Smooth muscle cell (in vitro differentiated cells): ENCODE results near the gene C5orf63. TPM values are rescaled to one million over a fixed set of nuclear protein-coding genes. Genes with fewer than 3 reads are reported as not detected.

ENCODE experiments used
- DNase-seq: peaks from one replicate; lab custom pipeline; 2025; ENCODE audit not compliant: unreplicated experiment; lab: John Stamatoyannopoulos, UW
- H2AFZ ChIP-seq: fragments of 200-600 bp; sonication (generic); 2 replicates; pipeline ENCODE4 v1.6.0; 2016; ENCODE audit warnings: antibody characterized with exemption, low read depth, mild to moderate bottlenecking
- H3F3A ChIP-seq: fragments of 200-600 bp; sonication (generic); 2 replicates; pipeline ENCODE4 v1.6.0; 2017; ENCODE audit warnings: antibody characterized with exemption, low read depth
- H3K27ac ChIP-seq: fragments of 200-600 bp; sonication (generic); 2 replicates; pipeline ENCODE4 v1.5.1; 2016; ENCODE audit warnings: low read depth, mild to moderate bottlenecking
- H3K27me3 ChIP-seq: fragments of 200-600 bp; sonication (generic); 2 replicates; pipeline ENCODE4 v1.6.1; 2016; ENCODE audit warnings: low read depth, mild to moderate bottlenecking
- H3K36me3 ChIP-seq: fragments of 200-600 bp; sonication (generic); 2 replicates; pipeline ENCODE4 v1.5.1; 2016; ENCODE audit warnings: low read depth
- H3K4me1 ChIP-seq: fragments of 200-600 bp; sonication (generic); 2 replicates; pipeline ENCODE4 v1.5.1; 2016; ENCODE audit warnings: low read depth
- H3K4me2 ChIP-seq: fragments of 200-600 bp; sonication (generic); 2 replicates; pipeline ENCODE4 v1.6.0; 2016; ENCODE audit warnings: mild to moderate bottlenecking
- H3K4me3 ChIP-seq: fragments of 200-600 bp; sonication (generic); 2 replicates; pipeline ENCODE4 v1.5.1; 2016; ENCODE audit warnings: mild to moderate bottlenecking
- H3K79me2 ChIP-seq: fragments of 200-600 bp; sonication (generic); 2 replicates; pipeline ENCODE4 v1.6.0; 2016; ENCODE audit warnings: low read depth, mild to moderate bottlenecking
- H3K9ac ChIP-seq: fragments of 200-600 bp; sonication (generic); 2 replicates; pipeline ENCODE4 v1.6.0; 2016; ENCODE audit warnings: low read depth
- H3K9me3 ChIP-seq: fragments of 200-600 bp; sonication (generic); replicated peaks from 2 replicates; pipeline ENCODE4 v1.5.1; 2016; ENCODE audit warnings: low read depth
- H4K20me1 ChIP-seq: fragments of 200-600 bp; sonication (generic); 2 replicates; pipeline ENCODE4 v1.6.0; 2016; ENCODE audit warnings: low read depth
- CTCF ChIP-seq: fragments of 200-600 bp; sonication (generic); IDR thresholded peaks from 2 replicates; pipeline ENCODE4 v1.5.1; 2017; ENCODE audit warnings: borderline replicate concordance, mild to moderate bottlenecking, antibody characterized with exemption; ENCODE audit not compliant: insufficient read depth, poor library complexity, severe bottlenecking
- WGBS: methylation state at CpG from one replicate; pipeline ENCODE4 v1.1.7; 2016; ENCODE audit warnings: low lambda C conversion rate; 5-methylcytosine and 5-hydroxymethylcytosine counted together
- polyA plus RNA-seq: library from polyadenylated mRNA; unstranded; fragments of >200 nt; fragmentation: Nextera tagmentation; extraction: Ambion mirVana; gene quantifications from 2 replicates; pipeline ENCODE4 v1.2.1, GENCODE V29; 2016
- total RNA-seq: library from RNA; depleted of rRNA; stranded (reverse); fragments of >200 nt; gene quantifications from 2 replicates; pipeline ENCODE4 v1.2.3, GENCODE V29; 2014

The C5orf63 gene
- total and polyA plus RNA-seq, 2 experiments from 2014 or later, result 2.1 TPM; not detected in 1

GRCh38 chr5:127068493-127069214 is 4.6 kb downstream of the C5orf63 start:
- Histone ChIP-seq H3K4me3 (no peak overlapping the region), H3K27ac (no peak overlapping the region), H3K79me2 (no peaks in the 10 kb centered on the region), H3K4me2 (no peak overlapping the region), H3K36me3 (no peaks in the 10 kb centered on the region), H3F3A (no peaks in the 10 kb centered on the region), H4K20me1 (no peaks in the 10 kb centered on the region), H3K9ac (no peak overlapping the region), H3K4me1 (no peaks in the 10 kb centered on the region), H3K27me3 (no peaks in the 10 kb centered on the region), H3K9me3 (no peaks in the 10 kb centered on the region), H2AFZ (no peak overlapping the region)
- no peak for TF ChIP-seq CTCF
- 62% methylated on average over 2 of the region's 2 CpGs for WGBS
- DNase-seq, result no peak

- Histone ChIP-seq H3K36me3 (no peaks in the 10 kb centered on the region), H3K4me1 (no peaks in the 10 kb centered on the region), H3K27ac (no peak overlapping the region), H3K4me2 (no peak overlapping the region), H2AFZ (no peak overlapping the region), H3K79me2 (no peaks in the 10 kb centered on the region), H3F3A (no peaks in the 10 kb centered on the region), H3K9me3 (no peaks in the 10 kb centered on the region), H3K4me3 (no peak overlapping the region), H3K27me3 (no peaks in the 10 kb centered on the region), H3K9ac (no peak overlapping the region), H4K20me1 (no peaks in the 10 kb centered on the region)
- DNase-seq, result no peak
- TF ChIP-seq CTCF, result no peak
Measured at GRCh38 chr5:127066721-127067120, 6.6 kb downstream of the C5orf63 start.

GRCh38 chr5:127064253-127064840 is 9.0 kb downstream of the C5orf63 start:
- no peak overlapping the region for H3K9ac ChIP-seq
- H4K20me1 ChIP-seq, result no peaks in the 10 kb centered on the region
- H3K27me3 ChIP-seq, result no peaks in the 10 kb centered on the region
- WGBS, result 91% methylated on average over 4 of the region's 4 CpGs
- no peak overlapping the region for H3K4me3 ChIP-seq
- no peaks in the 10 kb centered on the region for H3K36me3 ChIP-seq
- no peak overlapping the region for H2AFZ ChIP-seq
- no peaks in the 10 kb centered on the region for H3K4me1 ChIP-seq
- no peak for TF ChIP-seq CTCF
- H3K27ac ChIP-seq, result no peak overlapping the region
- H3K4me2 ChIP-seq, result no peak overlapping the region
- H3K79me2 ChIP-seq, result no peaks in the 10 kb centered on the region
- H3F3A ChIP-seq, result no peaks in the 10 kb centered on the region
- no peak for DNase-seq
- no peaks in the 10 kb centered on the region for H3K9me3 ChIP-seq
